Activated CD4-positive, alpha-beta T cell treated with anti-CD3 and anti-CD28 coated beads for 48 hours (primary cell): Measurements from ENCODE around the gene MAP4K3.
"Not testable (repeated sequence)": the region's sequence is repeated elsewhere in the genome, so short reads cannot be mapped to it uniquely, and the experiment has no call there.

ENCODE experiments used
- DNase-seq: peaks from one replicate; pipeline ENCODE4 v3.0.0-alpha.2; 2020

MAP4K3 gene

GRCh38 chr2:39407516-39408296 is 29.4 kb downstream of the MAP4K3 start:
- DNase-seq, result no peak

DNA sequence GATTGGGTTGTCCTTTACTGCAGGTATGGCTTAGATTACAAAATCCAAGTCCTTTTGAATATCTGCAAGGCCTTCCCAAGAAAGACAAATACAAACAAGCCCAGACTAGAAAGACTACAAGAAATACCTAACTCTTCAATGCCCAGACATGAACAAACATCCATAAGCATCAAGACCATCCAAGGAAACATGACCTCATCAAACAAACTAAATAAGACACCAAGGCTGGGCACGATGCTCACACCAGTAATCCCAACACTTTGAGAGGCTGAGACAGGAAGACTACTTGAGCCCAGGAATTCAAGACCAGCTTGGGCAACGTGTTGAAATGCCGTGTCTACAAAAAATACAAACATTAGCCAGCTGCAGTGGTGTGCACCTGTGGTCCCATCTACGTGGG is 31.7 kb downstream of the MAP4K3 start:
- DNase-seq, result no peak

- no peak for DNase-seq
Observed at GRCh38 chr2:39403311-39403710, 33.8 kb downstream of the MAP4K3 start.

- no peak for DNase-seq
Observed at GRCh38 chr2:39401319-39401718, 35.8 kb downstream of the MAP4K3 start.

GRCh38 chr2:39399570-39399969 is 37.5 kb downstream of the MAP4K3 start:
- DNase-seq, result no peak

DNA sequence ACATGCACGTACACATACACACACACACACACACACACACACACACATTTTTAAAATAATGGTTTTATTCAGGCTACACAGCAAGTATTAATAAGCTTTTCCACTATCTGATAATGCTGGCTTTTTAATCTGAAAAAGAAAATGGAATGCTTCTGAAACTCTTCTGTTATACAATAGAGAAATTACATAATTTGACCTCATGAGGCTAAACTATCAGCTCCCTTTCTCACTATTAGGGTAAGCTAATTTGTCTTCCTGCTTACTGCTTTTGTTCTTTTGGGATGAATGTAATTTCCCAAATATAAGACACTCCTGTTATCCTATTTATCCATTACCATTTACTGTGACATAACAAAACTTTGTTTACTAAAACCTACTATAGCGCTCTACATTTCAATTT is 41.8 kb downstream of the MAP4K3 start:
- DNase-seq, result no peak

GRCh38 chr2:39394516-39394961 is 42.5 kb downstream of the MAP4K3 start:
- no peak for DNase-seq

DNA sequence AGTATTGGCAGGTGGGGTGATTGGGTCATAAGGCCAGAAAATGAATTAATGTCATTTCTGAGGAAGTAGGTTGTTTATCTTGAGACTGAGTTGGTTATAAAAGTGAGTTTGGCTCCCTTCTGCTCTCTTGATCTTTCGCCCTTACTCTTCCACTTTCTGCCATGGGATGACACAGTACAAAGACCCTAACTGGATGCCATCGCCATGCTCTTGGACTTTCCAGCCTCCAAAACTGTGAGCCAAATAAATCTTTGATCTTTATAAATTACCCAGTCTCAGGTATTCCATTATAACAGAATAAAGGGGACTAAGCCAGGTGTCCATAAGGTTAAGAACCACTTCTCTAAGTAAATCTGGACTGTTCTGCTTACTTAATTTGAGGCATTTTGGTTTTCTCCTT is 44.4 kb downstream of the MAP4K3 start:
- DNase-seq, result no peak

DNA sequence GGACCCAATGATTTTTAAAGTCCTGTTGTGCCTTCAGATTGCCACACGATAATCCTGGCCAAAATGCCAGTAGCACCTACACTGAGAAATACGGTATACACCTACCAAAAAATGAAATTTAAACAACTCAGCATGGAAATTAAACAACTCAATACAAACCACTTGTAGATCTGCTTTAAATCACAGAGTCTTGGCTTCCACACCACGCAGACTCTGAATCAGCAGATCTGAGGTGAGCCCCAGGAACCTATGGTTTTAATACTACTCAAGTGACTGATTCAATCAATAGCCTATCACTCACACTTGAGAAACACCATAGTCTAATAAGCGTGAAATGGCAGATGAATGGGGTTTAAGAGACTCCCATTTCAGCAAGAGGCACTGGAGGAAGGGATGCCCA is 46.9 kb downstream of the MAP4K3 start:
- no peak for DNase-seq

DNA sequence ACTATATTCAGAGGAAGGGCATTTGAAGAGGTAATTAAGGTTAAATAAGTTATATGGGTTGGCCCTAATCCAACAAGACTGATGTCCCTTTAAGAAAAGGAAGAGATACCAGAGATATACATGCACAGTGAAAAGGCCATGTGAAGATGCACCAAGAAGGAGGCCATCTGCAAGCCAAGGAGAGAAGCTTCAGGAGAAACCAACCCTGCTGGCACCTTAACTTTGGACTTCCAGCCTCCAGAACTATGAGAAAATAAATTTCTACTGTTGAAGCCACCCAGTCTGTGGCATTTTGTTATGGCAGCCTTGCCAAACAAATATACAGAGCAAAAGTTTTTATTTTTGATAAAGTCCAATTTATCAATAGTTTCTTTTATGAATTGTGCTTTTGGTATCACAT is 51.0 kb downstream of the MAP4K3 start:
- no peak for DNase-seq

DNA sequence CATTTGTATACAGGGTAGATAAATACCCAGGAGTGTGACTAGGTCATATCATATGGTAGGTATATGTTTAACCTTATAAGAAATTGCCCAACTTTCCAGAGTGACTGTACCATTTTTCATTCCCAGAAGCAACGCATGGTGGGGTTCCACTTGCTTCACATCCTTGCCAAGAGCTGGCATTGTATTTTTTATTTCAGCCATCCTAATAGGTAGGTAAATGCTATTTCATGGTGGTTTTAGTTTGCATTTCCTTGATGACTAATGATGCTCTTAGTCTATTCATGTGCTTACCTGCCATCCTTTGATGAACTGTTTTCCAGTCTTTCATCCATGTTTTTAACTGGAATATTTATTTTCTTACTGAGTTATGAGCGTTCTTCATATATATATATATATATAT is 51.9 kb downstream of the MAP4K3 start:
- no peak for DNase-seq

DNA sequence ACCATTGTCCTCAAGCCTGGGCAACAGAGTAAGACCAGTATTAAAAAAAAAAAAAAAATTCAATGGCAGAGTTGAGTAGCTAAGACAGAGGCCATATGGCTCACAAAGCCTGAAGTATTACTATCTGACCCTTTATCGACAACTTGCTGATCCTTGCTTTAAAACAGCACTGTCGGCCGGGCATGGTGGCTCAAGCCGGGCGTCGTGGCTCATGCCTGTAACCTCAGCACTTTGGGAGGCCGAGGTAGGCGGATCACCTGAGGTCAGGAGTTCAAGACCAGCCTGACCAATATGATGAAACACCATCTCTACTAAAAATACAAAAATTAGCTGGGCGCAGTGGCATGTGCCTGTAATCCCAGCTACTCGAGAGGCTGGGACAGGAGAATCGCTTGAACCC is 53.0 kb downstream of the MAP4K3 start:
- not testable (repeated sequence) for DNase-seq

DNA sequence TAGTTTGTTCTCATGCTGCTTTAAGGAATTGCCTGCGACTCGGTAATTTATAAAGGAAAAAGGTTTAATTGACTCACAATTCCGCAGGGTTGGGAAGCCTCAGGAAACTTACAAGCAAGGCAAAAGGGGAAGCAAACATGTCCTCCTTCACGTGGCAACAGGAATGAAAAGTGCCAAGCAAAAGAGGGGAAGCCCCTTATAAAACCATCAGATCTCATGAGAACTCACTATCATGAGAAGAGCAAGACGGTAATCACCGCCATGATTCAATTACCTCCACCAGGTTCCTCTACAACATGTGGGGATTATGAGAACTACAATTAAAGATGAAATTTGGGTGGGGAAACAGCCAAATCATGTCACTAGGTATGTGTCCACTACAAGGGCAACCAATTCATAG is 53.9 kb downstream of the MAP4K3 start:
- no peak for DNase-seq

DNA sequence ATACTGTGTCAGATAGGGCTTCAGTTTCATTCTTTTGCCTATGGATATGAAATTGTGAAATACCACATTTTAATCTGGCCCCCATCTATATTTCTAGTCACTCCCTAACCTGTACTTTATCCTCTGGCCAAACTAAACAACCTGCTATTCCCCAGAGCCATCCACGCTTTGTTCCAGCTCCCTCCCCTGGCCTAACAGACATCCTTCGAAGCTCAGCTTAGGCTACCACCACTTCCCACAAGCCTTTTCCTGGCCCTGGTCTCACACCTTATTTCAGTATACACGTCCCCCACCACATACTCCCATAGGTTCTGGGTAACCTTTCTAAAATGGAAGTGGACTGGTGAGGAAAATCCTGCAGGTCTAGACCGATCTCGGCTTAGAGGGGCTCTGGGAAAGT is 55.4 kb downstream of the MAP4K3 start:
- DNase-seq, result no peak

- DNase-seq, result no peak
Observed at GRCh38 chr2:39380525-39381150, 56.4 kb downstream of the MAP4K3 start.

- no peak for DNase-seq
Observed at GRCh38 chr2:39379643-39380524, 57.2 kb downstream of the MAP4K3 start.

GRCh38 chr2:39378968-39379367 is 58.1 kb downstream of the MAP4K3 start:
- no peak for DNase-seq

GRCh38 chr2:39377226-39377939 is 59.7 kb downstream of the MAP4K3 start:
- peak; percentile 35 for DNase-seq

GRCh38 chr2:39375917-39376316 is 61.2 kb downstream of the MAP4K3 start:
- DNase-seq, result no peak

DNA sequence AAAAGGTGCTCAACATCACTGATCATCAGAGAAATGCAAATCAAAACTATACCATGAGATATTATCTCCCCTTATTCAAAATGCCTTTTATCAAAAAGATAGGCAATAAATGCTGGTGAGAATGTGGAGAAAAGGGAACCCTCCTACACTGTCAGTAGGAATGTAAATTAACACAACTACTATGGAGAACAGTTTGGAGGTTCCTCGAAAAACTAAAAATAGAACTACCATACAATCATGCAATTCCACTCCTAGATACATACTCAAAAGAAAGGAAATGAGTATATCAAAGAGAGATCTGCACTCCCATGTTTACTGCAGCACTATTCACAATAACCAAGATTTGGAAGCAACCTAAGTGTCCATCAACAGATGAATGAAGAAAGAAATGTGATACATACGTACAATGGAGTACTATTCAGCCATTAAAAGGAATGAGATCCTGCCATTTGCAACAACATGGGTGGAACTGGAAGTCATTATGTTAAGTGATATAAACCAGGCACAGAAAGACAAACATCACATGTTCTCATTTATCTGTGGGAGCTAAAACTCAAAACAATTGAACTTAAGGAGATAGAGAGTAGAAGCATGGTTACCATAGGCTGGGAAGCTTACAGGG is 63.8 kb downstream of the MAP4K3 start:
- no peak for DNase-seq

DNA sequence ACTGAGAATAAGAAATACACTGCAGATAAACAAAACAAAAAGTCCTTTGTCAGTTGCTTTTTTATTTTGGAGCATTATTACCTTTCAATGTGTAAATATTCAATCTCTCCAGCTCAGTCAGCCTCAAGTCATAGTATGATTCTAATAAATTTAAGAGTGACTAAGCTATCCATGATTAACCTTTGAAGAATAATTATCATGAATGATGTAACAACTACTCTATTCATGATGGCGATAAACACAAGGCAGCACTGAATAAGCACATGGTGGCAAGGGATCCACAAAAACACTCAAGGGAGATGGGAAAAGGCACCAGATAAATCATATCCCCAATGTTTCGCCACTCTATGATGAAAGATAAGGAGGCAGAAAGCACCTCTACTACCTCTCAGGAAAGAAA is 67.0 kb downstream of the MAP4K3 start:
- DNase-seq, result no peak

DNA sequence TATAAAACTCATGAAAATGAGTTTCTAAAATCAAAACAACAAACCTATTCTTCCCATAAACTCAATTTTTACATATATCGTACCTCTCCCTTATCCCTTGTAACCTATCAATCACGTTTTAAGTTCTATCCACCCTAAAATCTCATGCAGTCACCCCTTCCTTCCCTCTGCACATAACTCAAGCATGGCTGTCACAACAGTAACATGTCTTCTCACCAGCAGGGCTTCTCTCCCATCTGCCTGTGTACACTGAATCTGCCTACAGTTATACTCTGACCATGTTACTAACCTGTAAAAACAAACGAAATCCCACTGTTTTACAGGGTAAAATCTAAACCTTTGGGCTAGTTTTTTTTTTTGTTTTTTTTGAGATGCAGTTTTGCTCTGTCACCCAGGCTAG is 68.2 kb downstream of the MAP4K3 start:
- no peak for DNase-seq

- no peak for DNase-seq
Observed at GRCh38 chr2:39368376-39368775, 68.7 kb downstream of the MAP4K3 start.
